ENCODE results near the gene ARHGAP29.
"Not testable (repeated sequence)": the region's sequence is repeated elsewhere in the genome, so short reads cannot be mapped to it uniquely, and the experiment has no call there.

ARHGAP29 gene

DNA sequence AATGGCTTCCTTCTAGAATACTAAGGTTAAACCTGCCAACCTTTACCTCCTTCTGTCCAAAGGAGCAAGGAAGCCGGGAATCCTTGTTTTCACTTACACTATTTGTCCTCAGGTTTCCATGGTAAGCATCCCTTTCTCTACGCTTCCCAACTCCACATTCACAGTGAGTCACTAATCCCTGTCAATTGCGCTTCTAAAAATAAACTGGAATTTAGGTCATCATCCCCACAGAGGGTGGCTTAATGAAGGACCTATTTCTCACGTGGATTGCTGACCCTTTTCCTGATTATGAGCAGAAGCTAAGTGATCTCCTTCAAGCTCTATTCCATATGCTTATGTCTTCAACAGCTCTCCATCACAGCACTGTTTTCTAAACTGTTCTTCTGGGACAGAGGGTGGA is 76.6 kb downstream of the ARHGAP29 start:
- Mint-ChIP-seq H3K4me3 (no peak overlapping the region), H3K36me3 (ENCODE audit: low read depth) (no peaks in the 10 kb centered on the region), H3K27me3 (ENCODE audit: low read depth, poor library complexity) (peaks cover 6% of the 10 kb centered on the region), H3K9me3 (peaks cover 28% of the 10 kb centered on the region), H3K27ac (no peak overlapping the region), H3K4me1 (peaks cover 4% of the 10 kb centered on the region)
- TF ChIP-seq, protein P1, sequence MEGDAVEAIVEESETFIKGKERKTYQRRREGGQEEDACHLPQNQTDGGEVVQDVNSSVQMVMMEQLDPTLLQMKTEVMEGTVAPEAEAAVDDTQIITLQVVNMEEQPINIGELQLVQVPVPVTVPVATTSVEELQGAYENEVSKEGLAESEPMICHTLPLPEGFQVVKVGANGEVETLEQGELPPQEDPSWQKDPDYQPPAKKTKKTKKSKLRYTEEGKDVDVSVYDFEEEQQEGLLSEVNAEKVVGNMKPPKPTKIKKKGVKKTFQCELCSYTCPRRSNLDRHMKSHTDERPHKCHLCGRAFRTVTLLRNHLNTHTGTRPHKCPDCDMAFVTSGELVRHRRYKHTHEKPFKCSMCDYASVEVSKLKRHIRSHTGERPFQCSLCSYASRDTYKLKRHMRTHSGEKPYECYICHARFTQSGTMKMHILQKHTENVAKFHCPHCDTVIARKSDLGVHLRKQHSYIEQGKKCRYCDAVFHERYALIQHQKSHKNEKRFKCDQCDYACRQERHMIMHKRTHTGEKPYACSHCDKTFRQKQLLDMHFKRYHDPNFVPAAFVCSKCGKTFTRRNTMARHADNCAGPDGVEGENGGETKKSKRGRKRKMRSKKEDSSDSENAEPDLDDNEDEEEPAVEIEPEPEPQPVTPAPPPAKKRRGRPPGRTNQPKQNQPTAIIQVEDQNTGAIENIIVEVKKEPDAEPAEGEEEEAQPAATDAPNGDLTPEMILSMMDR (IDR thresholded peaks at IDR 0.05) = no peak
- no peak for DNase-seq

DNA sequence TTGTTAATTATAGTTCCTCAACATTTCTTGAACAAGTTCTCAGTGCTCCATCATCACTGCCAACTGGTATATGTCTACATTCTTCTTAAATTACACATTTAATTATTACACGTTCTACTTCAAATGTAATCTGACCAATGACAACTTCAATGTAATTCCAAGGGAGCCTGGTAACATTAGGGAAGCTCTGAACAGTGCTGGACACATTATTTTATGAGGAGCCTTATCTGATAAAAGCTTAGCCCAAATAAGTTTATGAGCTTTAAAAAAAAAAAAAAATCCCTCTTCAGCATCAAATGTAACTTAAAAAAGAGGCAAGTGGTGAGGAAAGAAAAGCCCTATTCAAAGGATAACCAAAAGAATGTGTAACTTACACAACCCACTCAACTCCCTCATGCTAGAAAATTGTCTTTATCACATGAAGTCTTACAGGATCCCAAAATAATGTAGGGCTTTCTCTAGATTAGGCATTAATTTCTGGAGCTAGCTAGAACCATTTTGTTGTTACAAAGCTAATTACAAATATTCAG is 81.2 kb downstream of the ARHGAP29 start:
- DNase-seq = no peak
- Mint-ChIP-seq H3K4me3 (no peak overlapping the region), H3K9me3 (peaks cover 4% of the 10 kb centered on the region), H3K36me3 (ENCODE audit: low read depth) (no peaks in the 10 kb centered on the region), H3K4me1 (peaks cover 4% of the 10 kb centered on the region), H3K27me3 (ENCODE audit: low read depth, poor library complexity) (peaks cover 3% of the 10 kb centered on the region), H3K27ac (no peak overlapping the region)
- TF ChIP-seq, protein P1 (IDR thresholded peaks at IDR 0.05) = no peak

DNA sequence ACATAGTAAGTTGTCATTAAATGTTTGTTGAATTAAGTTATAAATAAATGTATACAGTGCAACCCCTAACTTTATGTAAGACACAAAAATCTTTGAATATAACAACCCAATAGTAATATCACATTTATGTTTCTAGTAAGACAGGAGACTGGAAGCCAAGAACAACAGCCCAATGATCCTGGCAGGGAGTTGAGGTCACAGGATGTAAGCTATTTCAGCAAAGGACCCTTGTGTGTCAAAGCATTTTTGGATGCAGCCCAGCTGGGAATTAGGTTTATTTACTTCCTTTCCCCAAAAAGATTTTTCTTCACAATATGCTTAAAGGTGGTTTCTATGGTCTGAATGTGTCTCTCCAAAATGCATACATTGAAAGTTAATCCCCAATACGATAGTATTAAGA is 82.4 kb downstream of the ARHGAP29 start:
- no peak overlapping the region for H3K27ac Mint-ChIP-seq
- no peak for DNase-seq
- H3K36me3 Mint-ChIP-seq (ENCODE audit: low read depth) = no peaks in the 10 kb centered on the region

DNA sequence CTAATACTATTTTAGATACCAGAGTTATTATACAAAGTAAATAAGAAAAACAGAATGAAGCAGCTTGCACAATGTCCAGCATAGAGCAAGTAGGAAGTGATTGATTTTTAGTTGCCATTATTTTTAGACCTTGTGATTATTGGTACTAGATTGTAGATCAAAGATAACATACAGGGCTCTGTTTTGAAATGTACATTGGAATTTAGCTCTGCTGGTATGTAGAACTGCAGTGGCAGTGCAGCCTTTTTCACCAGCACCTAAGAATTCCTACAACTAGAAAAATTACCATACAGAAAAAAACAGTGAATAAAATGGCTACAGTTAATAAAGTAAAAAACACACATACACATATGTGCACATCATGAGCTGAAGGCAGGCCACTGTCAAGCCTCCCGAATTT is 84.3 kb downstream of the ARHGAP29 start:
- H3K36me3 Mint-ChIP-seq (ENCODE audit: low read depth) = no peaks in the 10 kb centered on the region
- H3K27ac Mint-ChIP-seq = no peak overlapping the region
- peaks cover 3% of the 10 kb centered on the region for H3K27me3 Mint-ChIP-seq (ENCODE audit: low read depth, poor library complexity)
- no peak overlapping the region for H3K4me3 Mint-ChIP-seq
- H3K4me1 Mint-ChIP-seq = no peaks in the 10 kb centered on the region
- peaks cover 4% of the 10 kb centered on the region for H3K9me3 Mint-ChIP-seq
- no peak for DNase-seq
- TF ChIP-seq, protein P1 (IDR thresholded peaks at IDR 0.05) = no peak

More for the DNA sequence above, 82.4 kb downstream of the ARHGAP29 start:
- peaks cover 4% of the 10 kb centered on the region for H3K9me3 Mint-ChIP-seq
- no peaks in the 10 kb centered on the region for H3K4me1 Mint-ChIP-seq
- H3K27me3 Mint-ChIP-seq (ENCODE audit: low read depth, poor library complexity) = peaks cover 3% of the 10 kb centered on the region
- H3K4me3 Mint-ChIP-seq = no peak overlapping the region
- TF ChIP-seq, protein P1 (IDR thresholded peaks at IDR 0.05) = no peak

DNA sequence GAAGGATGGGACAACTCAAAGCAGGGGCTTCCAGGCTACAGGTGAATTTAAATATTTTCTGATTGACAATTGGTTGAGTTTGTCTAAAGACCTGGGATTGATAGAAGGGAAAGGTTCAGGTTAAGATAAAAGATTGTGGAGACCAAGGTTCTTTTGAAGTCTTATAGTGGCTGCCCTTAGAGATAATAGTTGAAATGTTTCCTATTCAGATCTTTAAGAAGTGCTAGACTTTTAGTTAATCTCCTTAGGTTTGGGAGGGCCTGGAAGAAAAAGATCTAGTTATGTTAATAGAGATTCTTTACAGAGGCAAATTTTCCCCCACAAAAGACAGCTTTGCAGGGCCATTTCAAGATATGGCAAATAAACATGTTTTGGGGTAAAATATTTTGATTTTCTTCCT is 88.2 kb downstream of the ARHGAP29 start:
- DNase-seq; H3K4me1 Mint-ChIP-seq; H3K27me3 Mint-ChIP-seq (ENCODE audit: low read depth, poor library complexity); H3K4me3 Mint-ChIP-seq; H3K9me3 Mint-ChIP-seq; H3K36me3 Mint-ChIP-seq (ENCODE audit: low read depth); H3K27ac Mint-ChIP-seq: not testable (repeated sequence)

DNA sequence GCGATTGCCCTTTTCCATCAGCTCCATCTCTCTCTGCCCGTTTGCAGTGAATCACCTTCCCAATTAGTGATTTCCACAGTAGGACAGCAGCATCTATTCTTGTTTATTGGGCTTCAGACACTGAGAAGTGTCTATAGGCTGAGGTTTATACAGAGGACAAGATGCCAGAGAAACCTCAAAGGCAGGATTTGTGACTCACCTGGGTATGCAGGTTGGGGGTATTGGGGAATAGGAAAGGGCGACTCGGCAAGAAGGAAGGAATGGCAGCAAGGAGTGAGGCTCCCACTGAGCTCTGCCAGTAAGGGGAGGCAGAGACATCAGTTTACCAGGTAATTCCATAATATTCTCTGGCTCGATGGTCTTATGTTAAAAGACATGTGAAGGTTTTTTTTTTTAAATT is 91.1 kb downstream of the ARHGAP29 start:
- no peaks in the 10 kb centered on the region for H3K27me3 Mint-ChIP-seq (ENCODE audit: low read depth, poor library complexity)
- DNase-seq = no peak
- H3K4me3 Mint-ChIP-seq = no peak overlapping the region
- H3K36me3 Mint-ChIP-seq (ENCODE audit: low read depth) = no peaks in the 10 kb centered on the region
- TF ChIP-seq, protein P1 (IDR thresholded peaks at IDR 0.05) = no peak
- H3K4me1 Mint-ChIP-seq = peaks cover 14% of the 10 kb centered on the region
- H3K27ac Mint-ChIP-seq = no peak overlapping the region
- H3K9me3 Mint-ChIP-seq = no peaks in the 10 kb centered on the region
